Mesendoderm (in vitro differentiated cells): ENCODE data around the gene CKAP2L.

Experiments used
- DNase-seq: peaks from one replicate; pipeline ENCODE4 v3.0.0; 2013
- H2AK5ac ChIP-seq: 2 replicates; pipeline ENCODE4 v1.6.1; 2013; ENCODE audit warnings: low read length, inconsistent platforms
- H2BK120ac ChIP-seq: 2 replicates; pipeline ENCODE4 v1.6.1; 2013; ENCODE audit warnings: low read depth, mild to moderate bottlenecking, low read length, moderate library complexity, mixed read lengths
- H2BK15ac ChIP-seq: replicated peaks from 2 replicates; pipeline ENCODE4 v1.6.1; 2013; ENCODE audit warnings: low read depth, mild to moderate bottlenecking, moderate library complexity
- H2BK5ac ChIP-seq: 2 replicates; pipeline ENCODE4 v1.6.1; 2013; ENCODE audit warnings: low read length, inconsistent platforms
- H3K18ac ChIP-seq: 2 replicates; pipeline ENCODE4 v1.6.1; 2013; ENCODE audit warnings: mild to moderate bottlenecking, low read length, mixed read lengths
- H3K23ac ChIP-seq: one replicate; pipeline ENCODE4 v1.6.1; 2013; ENCODE audit warnings: low read length
- H3K27ac ChIP-seq: 2 replicates; pipeline ENCODE4 v1.5.1; 2013; ENCODE audit warnings: low read depth, mild to moderate bottlenecking, inconsistent platforms, low read length, moderate library complexity
- H3K27me3 ChIP-seq: 2 replicates; pipeline ENCODE4 v1.6.1; 2013; ENCODE audit warnings: low read length, control low read depth, mild to moderate bottlenecking, inconsistent platforms; ENCODE audit not compliant: insufficient read depth, poor library complexity
- H3K36me3 ChIP-seq: 2 replicates; pipeline ENCODE4 v1.6.1; 2013; ENCODE audit warnings: low read length, inconsistent platforms; ENCODE audit not compliant: control insufficient read depth, insufficient read depth
- H3K4ac ChIP-seq: one replicate; pipeline ENCODE4 v1.6.1; 2013; ENCODE audit warnings: low read depth, mild to moderate bottlenecking, low read length, moderate library complexity
- H3K4me1 ChIP-seq: 2 replicates; pipeline ENCODE4 v1.6.1; 2013; ENCODE audit warnings: low read depth, low read length, inconsistent platforms; ENCODE audit not compliant: control insufficient read depth
- H3K4me2 ChIP-seq: 2 replicates; pipeline ENCODE4 v1.6.1; 2013; ENCODE audit warnings: low read length
- H3K4me3 ChIP-seq: 2 replicates; pipeline ENCODE4 v1.5.1; 2013; ENCODE audit warnings: mild to moderate bottlenecking, low read length
- H3K56ac ChIP-seq: one replicate; pipeline ENCODE4 v1.6.1; 2013; ENCODE audit warnings: low read length
- H3K79me1 ChIP-seq: 2 replicates; pipeline ENCODE4 v1.6.1; 2013; ENCODE audit warnings: low read length, inconsistent platforms
- H3K79me2 ChIP-seq: 2 replicates; pipeline ENCODE4 v1.6.1; 2013; ENCODE audit warnings: mild to moderate bottlenecking, low read length; ENCODE audit not compliant: control insufficient read depth, insufficient read depth
- H3K9ac ChIP-seq: 2 replicates; pipeline ENCODE4 v1.6.1; 2013; ENCODE audit warnings: low read length, inconsistent platforms
- H4K5ac ChIP-seq: one replicate; pipeline ENCODE4 v1.6.1; 2013; ENCODE audit warnings: low read length
- H4K8ac ChIP-seq: one replicate; pipeline ENCODE4 v1.6.1; 2013; ENCODE audit warnings: low read depth, mild to moderate bottlenecking, control low read depth, low read length, moderate library complexity
- WGBS: extraction: QIAGEN DNeasy Blood & Tissue Kit; methylation state at CpG from one replicate; pipeline ENCODE4 v1.1.7; 2013; ENCODE audit warnings: low lambda C conversion rate, missing lambda C conversion rate; ENCODE audit not compliant: insufficient coverage; ENCODE audit errors: extremely low coverage; 5-methylcytosine and 5-hydroxymethylcytosine counted together

CKAP2L gene

DNA sequence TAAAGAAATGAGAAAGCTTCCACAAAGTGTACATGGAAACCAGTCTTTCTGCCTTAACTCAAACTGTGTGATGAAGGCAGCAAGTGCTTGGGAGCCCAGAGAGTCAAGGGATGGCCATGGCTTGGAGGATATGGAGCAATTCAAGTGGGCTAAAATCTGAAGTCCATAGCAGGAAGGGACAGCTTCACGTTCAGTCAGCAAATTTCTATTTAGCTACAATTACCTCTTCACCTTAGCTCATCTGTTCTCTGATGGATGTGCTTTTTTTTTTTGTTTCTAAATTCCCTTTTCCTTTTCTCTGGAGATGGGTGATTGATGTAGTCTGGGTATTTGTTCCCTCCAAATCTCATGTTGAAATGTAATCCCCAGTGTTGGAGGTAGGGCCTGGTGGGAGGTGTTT, 24.8 kb upstream of the CKAP2L start:
- Histone ChIP-seq H3K4ac (no peak overlapping the region), H3K56ac (no peak overlapping the region), H3K36me3 (no peaks in the 10 kb centered on the region), H3K9ac (no peak overlapping the region), H3K79me1 (no peaks in the 10 kb centered on the region), H4K5ac (no peak overlapping the region), H3K27ac (no peak overlapping the region), H3K79me2 (no peaks in the 10 kb centered on the region), H3K4me3 (no peak overlapping the region), H2BK5ac (no peak overlapping the region), H3K4me1 (no peaks in the 10 kb centered on the region), H3K23ac (no peak overlapping the region), H2AK5ac (no peak overlapping the region), H3K4me2 (no peak overlapping the region), H3K18ac (no peak overlapping the region), H2BK15ac (no peak overlapping the region), H4K8ac (no peak overlapping the region), H2BK120ac (no peak overlapping the region), H3K27me3 (no peaks in the 10 kb centered on the region)
- WGBS: no CpG with 5 or more reads among the region's 1 CpG
- DNase-seq: no peak

DNA sequence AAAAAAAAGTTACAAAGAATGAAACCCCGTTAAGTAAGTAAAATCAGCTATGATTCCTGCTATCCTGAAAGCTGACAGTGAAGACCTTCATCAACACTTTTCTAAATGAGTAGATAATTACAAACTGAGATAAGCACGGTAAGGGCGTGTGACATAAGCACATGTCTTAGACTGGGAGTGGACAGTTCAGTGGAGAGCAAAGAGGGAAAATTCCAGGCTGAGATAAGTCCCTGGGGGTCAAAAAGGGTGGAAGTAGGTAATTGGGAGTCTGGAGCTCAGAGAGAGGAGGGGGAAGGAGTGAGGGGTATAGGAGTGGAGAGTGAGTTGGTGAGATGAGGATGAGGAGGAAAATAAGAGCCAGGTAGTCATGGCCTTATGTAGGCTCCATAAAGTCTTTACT, 24.2 kb upstream of the CKAP2L start:
- H3K9ac ChIP-seq: no peak overlapping the region
- WGBS: no CpG with 5 or more reads among the region's 3 CpGs

DNA sequence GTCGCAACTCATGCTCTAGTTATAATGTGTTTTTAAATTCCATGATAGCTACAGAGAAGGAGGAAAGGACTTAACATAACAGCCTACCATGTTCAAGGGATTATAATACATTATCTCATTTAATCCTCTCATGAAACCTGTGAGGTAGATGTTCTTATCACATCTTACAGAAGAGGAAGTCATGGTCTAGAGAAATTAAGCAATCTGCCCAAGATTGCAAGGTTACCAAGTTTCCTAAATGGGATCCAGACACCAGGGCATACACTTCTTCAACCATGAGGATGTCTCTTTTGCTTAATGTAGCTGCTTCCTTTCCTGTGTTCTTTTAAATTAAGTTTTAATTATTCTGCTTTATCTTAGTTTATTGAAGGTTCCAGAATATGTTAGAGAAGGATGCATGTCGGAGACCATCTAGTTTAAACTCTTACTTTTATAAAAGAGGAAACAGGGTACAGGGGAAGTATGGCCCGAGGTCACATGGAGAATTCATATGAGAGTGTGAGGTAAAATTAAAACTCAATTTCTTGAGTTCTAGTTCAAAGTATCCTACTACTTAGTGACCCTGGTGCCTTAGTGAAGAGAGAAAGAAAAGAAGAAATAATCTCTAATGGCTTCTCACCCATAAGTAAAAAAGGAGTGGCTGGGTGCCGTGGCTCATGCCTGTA, 23.5 kb upstream of the CKAP2L start:
- Histone ChIP-seq H3K79me1 (no peaks in the 10 kb centered on the region), H2BK5ac (no peak overlapping the region), H3K9ac (no peak overlapping the region), H2BK120ac (no peak overlapping the region), H2AK5ac (no peak overlapping the region), H3K27me3 (no peaks in the 10 kb centered on the region), H3K18ac (no peak overlapping the region), H3K36me3 (no peaks in the 10 kb centered on the region), H3K4me2 (no peak overlapping the region), H4K8ac (no peak overlapping the region), H3K4ac (no peak overlapping the region), H3K56ac (no peak overlapping the region), H2BK15ac (no peak overlapping the region), H3K79me2 (no peaks in the 10 kb centered on the region), H3K27ac (no peak overlapping the region), H3K23ac (no peak overlapping the region), H4K5ac (no peak overlapping the region), H3K4me1 (peaks cover 2% of the 10 kb centered on the region), H3K4me3 (no peak overlapping the region)
- DNase-seq: no peak
- no CpG with 5 or more reads among the region's 4 CpGs for WGBS

More for the DNA sequence above, 24.2 kb upstream of the CKAP2L start:
- no peak overlapping the region for H3K23ac ChIP-seq
- H3K27me3 ChIP-seq: no peaks in the 10 kb centered on the region
- H2BK15ac ChIP-seq: no peak overlapping the region
- no peak overlapping the region for H2BK5ac ChIP-seq
- H3K79me2 ChIP-seq: no peaks in the 10 kb centered on the region
- no peak overlapping the region for H3K18ac ChIP-seq
- no peak for DNase-seq
- no peak overlapping the region for H3K4ac ChIP-seq
- H3K4me2 ChIP-seq: no peak overlapping the region
- no peak overlapping the region for H2AK5ac ChIP-seq
- H4K8ac ChIP-seq: no peak overlapping the region
- H3K4me1 ChIP-seq: no peaks in the 10 kb centered on the region
- no peaks in the 10 kb centered on the region for H3K79me1 ChIP-seq
- no peaks in the 10 kb centered on the region for H3K36me3 ChIP-seq
- H2BK120ac ChIP-seq: no peak overlapping the region
- H3K4me3 ChIP-seq: no peak overlapping the region
- H3K27ac ChIP-seq: no peak overlapping the region
- H3K56ac ChIP-seq: no peak overlapping the region
- no peak overlapping the region for H4K5ac ChIP-seq

DNA sequence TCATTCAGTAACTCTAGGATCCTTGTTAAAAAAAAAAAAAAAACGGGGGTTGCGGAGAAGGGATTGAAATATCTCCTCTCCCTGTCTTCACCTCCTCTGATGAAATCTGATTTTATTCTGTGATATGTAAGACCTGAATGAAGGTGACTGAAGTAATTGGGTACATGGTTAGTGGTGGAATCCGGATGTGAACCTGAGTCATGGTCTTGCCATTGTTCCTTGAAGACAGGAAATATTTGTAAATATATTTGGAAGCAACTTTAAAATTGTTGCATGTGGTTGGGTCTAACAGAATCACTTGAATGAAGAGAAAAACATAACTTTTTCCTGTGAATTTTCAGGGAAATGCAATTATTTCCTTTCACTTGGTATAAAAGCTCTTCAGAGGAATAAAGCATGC, 22.9 kb upstream of the CKAP2L start:
- H2BK15ac ChIP-seq: no peak overlapping the region
- no peak overlapping the region for H2BK120ac ChIP-seq
- no peaks in the 10 kb centered on the region for H3K79me2 ChIP-seq
- H3K4me3 ChIP-seq: no peak overlapping the region
- no peak overlapping the region for H3K23ac ChIP-seq
- no peak overlapping the region for H4K8ac ChIP-seq
- no peak overlapping the region for H3K4ac ChIP-seq
- no peak overlapping the region for H3K9ac ChIP-seq
- no peak for DNase-seq
- no peak overlapping the region for H3K18ac ChIP-seq
- H2AK5ac ChIP-seq: no peak overlapping the region
- H3K56ac ChIP-seq: no peak overlapping the region
- peaks cover 2% of the 10 kb centered on the region for H3K4me1 ChIP-seq
- H3K4me2 ChIP-seq: no peak overlapping the region
- no peaks in the 10 kb centered on the region for H3K79me1 ChIP-seq
- H3K27me3 ChIP-seq: no peaks in the 10 kb centered on the region
- H3K36me3 ChIP-seq: no peaks in the 10 kb centered on the region
- no peak overlapping the region for H2BK5ac ChIP-seq
- no peak overlapping the region for H4K5ac ChIP-seq
- WGBS: no CpG with 5 or more reads among the region's 3 CpGs
- no peak overlapping the region for H3K27ac ChIP-seq

- no peaks in the 10 kb centered on the region for H3K79me2 ChIP-seq
- no peak within 1 kb of the TSS for H3K27ac ChIP-seq
- H4K8ac ChIP-seq: no peak within 1 kb of the TSS
- H2AK5ac ChIP-seq: no peak within 1 kb of the TSS
- no peak within 1 kb of the TSS for H2BK120ac ChIP-seq
- H2BK15ac ChIP-seq: peak within 1 kb of the TSS; percentile 57
- H3K9ac ChIP-seq: no peak within 1 kb of the TSS
- no peak within 1 kb of the TSS for H3K23ac ChIP-seq
- peak within 1 kb of the TSS; percentile 47 for H4K5ac ChIP-seq
- WGBS: no CpG with 5 or more reads among the region's 13 CpGs
- H2BK5ac ChIP-seq: no peak within 1 kb of the TSS
- peak within 1 kb of the TSS; percentile 16 for H3K4ac ChIP-seq
- H3K4me1 ChIP-seq: peaks cover 2% of the 10 kb centered on the region
- H3K56ac ChIP-seq: peak within 1 kb of the TSS; percentile 40
- no peaks in the 10 kb centered on the region for H3K36me3 ChIP-seq
- no peaks in the 10 kb centered on the region for H3K27me3 ChIP-seq
- peak; percentile 82 for DNase-seq
- H3K4me3 ChIP-seq: no peak within 1 kb of the TSS
- peak within 1 kb of the TSS; percentile 60 for H3K18ac ChIP-seq
- no peaks in the 10 kb centered on the region for H3K79me1 ChIP-seq
- H3K4me2 ChIP-seq: no peak within 1 kb of the TSS
These were observed 20.1 kb upstream of the CKAP2L start, which contains the start of gene IL1A for GRCh38 chr2:112784199-112785189. IL1A (minus strand) TSS chr2:112784493; CDS start chr2:112783770, 723 bp downstream.
